WTC11 (cell line): Measurements from ENCODE around the gene NRN1L. TPM values are rescaled to one million over a fixed set of nuclear protein-coding genes. Genes with fewer than 3 reads are reported as not detected.
A peak's percentile ranks its signal among the peaks of the same experiment; 100 is the strongest.

Experiments
- ATAC-seq: fragments of 200-7000 bp; cut with Tn5 transposase; 2 replicates; pipeline ENCODE4 v1.10.0; 2021; ENCODE audit warnings: mild to moderate bottlenecking, moderate library complexity
- CTCF ChIA-PET: fragments of 300-600 bp; sonication (Branson Sonifier 250); formaldehyde crosslinking; loops from one replicate; lab custom pipeline; 2021; ENCODE audit warnings: antibody characterized with exemption; lab: Charles Lee
- POLR2A ChIA-PET: fragments of 350-600 bp; sonication (Branson Sonifier 250); formaldehyde crosslinking; loops from one replicate; lab custom pipeline; 2021; ENCODE audit warnings: antibody characterized with exemption; lab: Charles Lee
- DNase-seq: peaks from one replicate; pipeline ENCODE4 v3.0.0; 2021; ENCODE audit warnings: low spot score
- H3K27ac Mint-ChIP-seq: 2 replicates; pipeline ENCODE4 v1.8.0; 2021; ENCODE audit warnings: mixed read lengths
- H3K27me3 Mint-ChIP-seq: 2 replicates; pipeline ENCODE4 v1.8.0; 2021; ENCODE audit warnings: low read depth, mild to moderate bottlenecking, moderate library complexity, mixed read lengths
- H3K36me3 Mint-ChIP-seq: 2 replicates; pipeline ENCODE4 v1.8.0; 2021; ENCODE audit warnings: mixed read lengths
- H3K4me1 Mint-ChIP-seq: 2 replicates; pipeline ENCODE4 v1.8.0; 2022; ENCODE audit warnings: mixed read lengths
- H3K4me3 Mint-ChIP-seq: 2 replicates; pipeline ENCODE4 v1.8.0; 2021; ENCODE audit warnings: mild to moderate bottlenecking, moderate library complexity, mixed read lengths
- H3K9me3 Mint-ChIP-seq: 2 replicates; pipeline ENCODE4 v1.8.0; 2021; ENCODE audit warnings: mixed read lengths
- FOXP1 ChIP-seq: sonication (generic); formaldehyde crosslinking; IDR thresholded peaks from 2 replicates; pipeline ENCODE4 v1.8.0; 2022; ENCODE audit warnings: missing genetic modification reagents, mild to moderate bottlenecking, moderate library complexity, borderline replicate concordance
- MYBL2 ChIP-seq: sonication (generic); formaldehyde crosslinking; IDR thresholded peaks from 2 replicates; pipeline ENCODE4 v1.8.1; 2023; ENCODE audit warnings: mild to moderate bottlenecking, moderate library complexity, missing genetic modification reagents
- OVOL2 ChIP-seq: fragments of 250-450 bp; sonication (Bioruptor Pico); IDR thresholded peaks from 2 replicates; pipeline ENCODE4 v1.9.0; 2021; ENCODE audit warnings: mild to moderate bottlenecking, borderline replicate concordance
- RELA ChIP-seq: sonication (generic); formaldehyde crosslinking; IDR thresholded peaks from 2 replicates; pipeline ENCODE4 v1.8.1; 2022; ENCODE audit warnings: missing genetic modification reagents, mild to moderate bottlenecking, borderline replicate concordance
- TEAD4 ChIP-seq: sonication (generic); formaldehyde crosslinking; IDR thresholded peaks from 2 replicates; pipeline ENCODE4 v1.8.0; 2022; ENCODE audit warnings: mild to moderate bottlenecking, missing genetic modification reagents
- ZNF263 ChIP-seq: sonication (generic); formaldehyde crosslinking; IDR thresholded peaks from 2 replicates; pipeline ENCODE4 v1.8.1; 2022; ENCODE audit warnings: low read depth, mild to moderate bottlenecking, moderate library complexity, missing genetic modification reagents
- total RNA-seq: library from RNA; stranded (reverse); gene quantifications from 3 replicates; pipeline ENCODE4 v1.2.3, GENCODE V29; 2021
- TF ChIP-seq, protein P1 (sequence below): sonication (generic); formaldehyde crosslinking; IDR thresholded peaks from 2 replicates; pipeline ENCODE4 v1.8.0; 2023; ENCODE audit warnings: missing genetic modification reagents, mild to moderate bottlenecking, borderline replicate concordance
- TF ChIP-seq, protein P2 (sequence below): sonication (generic); formaldehyde crosslinking; IDR thresholded peaks from 2 replicates; pipeline ENCODE4 v1.8.1; 2023; ENCODE audit warnings: mild to moderate bottlenecking, missing genetic modification reagents
- TF ChIP-seq, protein P3 (sequence below): sonication (generic); formaldehyde crosslinking; IDR thresholded peaks from 2 replicates; pipeline ENCODE4 v1.8.0; 2023; ENCODE audit warnings: mild to moderate bottlenecking, missing genetic modification reagents
- TF ChIP-seq, protein P4 (sequence below): sonication (generic); formaldehyde crosslinking; IDR thresholded peaks from 2 replicates; pipeline ENCODE4 v1.8.1; 2023; ENCODE audit warnings: mild to moderate bottlenecking, missing genetic modification reagents, moderate library complexity
- TF ChIP-seq, protein P5 (sequence below): sonication (generic); formaldehyde crosslinking; IDR thresholded peaks from 2 replicates; pipeline ENCODE4 v1.8.0; 2022; ENCODE audit warnings: missing genetic modification reagents

Gene NRN1L
- total RNA-seq, 1 experiment from 2014 or later = 12.4 TPM

DNA sequence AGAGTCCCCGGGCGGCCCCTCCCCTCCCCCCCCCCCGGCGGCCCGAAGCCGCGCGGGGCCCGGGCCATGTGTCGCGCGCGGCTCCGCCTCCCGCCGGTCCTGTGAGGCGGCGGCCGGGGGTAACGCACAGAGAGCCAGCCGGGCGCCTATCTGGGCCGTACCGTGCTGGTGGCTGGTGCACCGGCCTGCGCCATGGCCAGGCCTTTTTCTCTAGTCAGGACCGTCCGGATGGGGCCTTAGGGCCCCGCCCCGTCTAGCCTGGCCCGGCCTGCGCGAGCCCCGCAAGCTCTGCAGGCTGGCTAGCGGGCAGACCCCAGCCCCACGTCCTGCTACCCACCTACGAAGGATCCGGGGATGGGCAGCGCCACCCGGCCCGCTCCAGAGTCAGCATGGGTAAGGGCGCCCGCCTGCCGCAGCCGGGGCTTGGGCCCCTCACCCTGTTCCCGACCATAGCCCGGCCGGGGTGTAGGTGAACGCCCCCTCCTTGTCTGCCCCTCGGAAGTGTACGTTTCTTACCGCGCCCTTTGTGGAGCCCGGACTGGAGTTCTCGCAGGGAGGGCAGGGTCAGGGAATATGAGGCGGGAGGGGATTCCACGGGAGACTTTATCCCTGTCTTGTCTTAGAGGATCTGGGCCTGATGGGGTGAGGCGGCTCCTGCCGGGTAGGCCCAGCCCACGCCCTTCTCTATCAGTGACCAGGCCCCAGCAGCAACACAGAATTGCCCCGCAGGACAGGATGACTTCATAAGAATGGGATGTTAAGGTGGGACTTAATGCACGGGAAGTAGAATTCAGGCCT lies 37.4 kb upstream of the NRN1L start, which contains the start of gene CENPT:
Gene CENPT, minus strand, starts transcription at position 630 of the 798 bp plus-strand sequence. CDS start 13,834 bp downstream, outside the sequence.
- TF ChIP-seq TEAD4 (peak; percentile 39; the same call in 1 of the 2 replicates), MYBL2 (CRISPR knock-in tag) (0 out of 2 replicates have a peak, but pooled peaks have one; percentile 34), RELA (0 out of 2 replicates have a peak, but pooled peaks have one; percentile 2), ZNF263 (0 out of 2 replicates have a peak, but pooled peaks have one; percentile 11), OVOL2 (no peak), FOXP1 (CRISPR knock-in tag) (0 out of 2 replicates have a peak, but pooled peaks have one; percentile 46)
- TF ChIP-seq, protein P1, sequence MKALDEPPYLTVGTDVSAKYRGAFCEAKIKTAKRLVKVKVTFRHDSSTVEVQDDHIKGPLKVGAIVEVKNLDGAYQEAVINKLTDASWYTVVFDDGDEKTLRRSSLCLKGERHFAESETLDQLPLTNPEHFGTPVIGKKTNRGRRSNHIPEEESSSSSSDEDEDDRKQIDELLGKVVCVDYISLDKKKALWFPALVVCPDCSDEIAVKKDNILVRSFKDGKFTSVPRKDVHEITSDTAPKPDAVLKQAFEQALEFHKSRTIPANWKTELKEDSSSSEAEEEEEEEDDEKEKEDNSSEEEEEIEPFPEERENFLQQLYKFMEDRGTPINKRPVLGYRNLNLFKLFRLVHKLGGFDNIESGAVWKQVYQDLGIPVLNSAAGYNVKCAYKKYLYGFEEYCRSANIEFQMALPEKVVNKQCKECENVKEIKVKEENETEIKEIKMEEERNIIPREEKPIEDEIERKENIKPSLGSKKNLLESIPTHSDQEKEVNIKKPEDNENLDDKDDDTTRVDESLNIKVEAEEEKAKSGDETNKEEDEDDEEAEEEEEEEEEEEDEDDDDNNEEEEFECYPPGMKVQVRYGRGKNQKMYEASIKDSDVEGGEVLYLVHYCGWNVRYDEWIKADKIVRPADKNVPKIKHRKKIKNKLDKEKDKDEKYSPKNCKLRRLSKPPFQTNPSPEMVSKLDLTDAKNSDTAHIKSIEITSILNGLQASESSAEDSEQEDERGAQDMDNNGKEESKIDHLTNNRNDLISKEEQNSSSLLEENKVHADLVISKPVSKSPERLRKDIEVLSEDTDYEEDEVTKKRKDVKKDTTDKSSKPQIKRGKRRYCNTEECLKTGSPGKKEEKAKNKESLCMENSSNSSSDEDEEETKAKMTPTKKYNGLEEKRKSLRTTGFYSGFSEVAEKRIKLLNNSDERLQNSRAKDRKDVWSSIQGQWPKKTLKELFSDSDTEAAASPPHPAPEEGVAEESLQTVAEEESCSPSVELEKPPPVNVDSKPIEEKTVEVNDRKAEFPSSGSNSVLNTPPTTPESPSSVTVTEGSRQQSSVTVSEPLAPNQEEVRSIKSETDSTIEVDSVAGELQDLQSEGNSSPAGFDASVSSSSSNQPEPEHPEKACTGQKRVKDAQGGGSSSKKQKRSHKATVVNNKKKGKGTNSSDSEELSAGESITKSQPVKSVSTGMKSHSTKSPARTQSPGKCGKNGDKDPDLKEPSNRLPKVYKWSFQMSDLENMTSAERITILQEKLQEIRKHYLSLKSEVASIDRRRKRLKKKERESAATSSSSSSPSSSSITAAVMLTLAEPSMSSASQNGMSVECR (CRISPR knock-in tag) = no peak
- TF ChIP-seq, protein P2, sequence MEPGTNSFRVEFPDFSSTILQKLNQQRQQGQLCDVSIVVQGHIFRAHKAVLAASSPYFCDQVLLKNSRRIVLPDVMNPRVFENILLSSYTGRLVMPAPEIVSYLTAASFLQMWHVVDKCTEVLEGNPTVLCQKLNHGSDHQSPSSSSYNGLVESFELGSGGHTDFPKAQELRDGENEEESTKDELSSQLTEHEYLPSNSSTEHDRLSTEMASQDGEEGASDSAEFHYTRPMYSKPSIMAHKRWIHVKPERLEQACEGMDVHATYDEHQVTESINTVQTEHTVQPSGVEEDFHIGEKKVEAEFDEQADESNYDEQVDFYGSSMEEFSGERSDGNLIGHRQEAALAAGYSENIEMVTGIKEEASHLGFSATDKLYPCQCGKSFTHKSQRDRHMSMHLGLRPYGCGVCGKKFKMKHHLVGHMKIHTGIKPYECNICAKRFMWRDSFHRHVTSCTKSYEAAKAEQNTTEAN (CRISPR knock-in tag) = 0 out of 2 replicates have a peak, but pooled peaks have one; percentile 50
- TF ChIP-seq, protein P3, sequence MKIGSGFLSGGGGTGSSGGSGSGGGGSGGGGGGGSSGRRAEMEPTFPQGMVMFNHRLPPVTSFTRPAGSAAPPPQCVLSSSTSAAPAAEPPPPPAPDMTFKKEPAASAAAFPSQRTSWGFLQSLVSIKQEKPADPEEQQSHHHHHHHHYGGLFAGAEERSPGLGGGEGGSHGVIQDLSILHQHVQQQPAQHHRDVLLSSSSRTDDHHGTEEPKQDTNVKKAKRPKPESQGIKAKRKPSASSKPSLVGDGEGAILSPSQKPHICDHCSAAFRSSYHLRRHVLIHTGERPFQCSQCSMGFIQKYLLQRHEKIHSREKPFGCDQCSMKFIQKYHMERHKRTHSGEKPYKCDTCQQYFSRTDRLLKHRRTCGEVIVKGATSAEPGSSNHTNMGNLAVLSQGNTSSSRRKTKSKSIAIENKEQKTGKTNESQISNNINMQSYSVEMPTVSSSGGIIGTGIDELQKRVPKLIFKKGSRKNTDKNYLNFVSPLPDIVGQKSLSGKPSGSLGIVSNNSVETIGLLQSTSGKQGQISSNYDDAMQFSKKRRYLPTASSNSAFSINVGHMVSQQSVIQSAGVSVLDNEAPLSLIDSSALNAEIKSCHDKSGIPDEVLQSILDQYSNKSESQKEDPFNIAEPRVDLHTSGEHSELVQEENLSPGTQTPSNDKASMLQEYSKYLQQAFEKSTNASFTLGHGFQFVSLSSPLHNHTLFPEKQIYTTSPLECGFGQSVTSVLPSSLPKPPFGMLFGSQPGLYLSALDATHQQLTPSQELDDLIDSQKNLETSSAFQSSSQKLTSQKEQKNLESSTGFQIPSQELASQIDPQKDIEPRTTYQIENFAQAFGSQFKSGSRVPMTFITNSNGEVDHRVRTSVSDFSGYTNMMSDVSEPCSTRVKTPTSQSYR (CRISPR knock-in tag) = no peak; the same call in 1 of the 2 replicates
- Mint-ChIP-seq H3K4me3 (peak within 1 kb of the TSS; percentile 92), H3K4me1 (peaks cover 43% of the 10 kb centered on the region), H3K27me3 (no peaks in the 10 kb centered on the region), H3K9me3 (no peaks in the 10 kb centered on the region), H3K27ac (peak within 1 kb of the TSS; percentile 93), H3K36me3 (peaks cover 11% of the 10 kb centered on the region)
- ChIA-PET POLR2A (interaction anchor here (1.4 kb wide), 1 partner anchor 14 kb away, joined by 9 read pairs; no protein-coding TSS in a partner anchor), CTCF (interaction anchor here (0.5 to 4.4 kb wide), 7 partner anchors 18 to 179 kb away, joined by 3 to 58 read pairs (median 12); partner anchors contain the start of gene NRN1L)
- DNase-seq (no peak), ATAC-seq (peak; percentile 4)

DNA sequence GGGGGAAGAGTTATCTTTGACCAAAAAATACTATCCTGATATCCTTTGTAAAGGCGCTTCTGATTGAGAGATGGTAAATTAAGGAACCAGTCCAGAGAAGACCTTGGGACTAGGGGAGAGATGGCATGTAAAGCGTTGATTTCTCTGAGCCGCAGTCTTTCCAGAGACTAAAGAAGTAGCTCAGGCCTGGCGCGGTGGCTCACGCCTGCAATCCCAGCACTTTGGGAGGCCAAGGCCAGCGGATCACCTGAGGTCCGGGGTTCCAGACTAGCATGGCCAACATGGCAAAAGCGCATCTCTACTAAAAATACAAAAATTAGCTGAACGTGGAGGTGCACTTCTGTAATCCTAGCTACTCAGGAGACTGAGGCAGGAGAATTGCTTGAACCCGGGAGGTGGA lies 36.6 kb upstream of the NRN1L start:
- peaks cover 11% of the 10 kb centered on the region for H3K36me3 Mint-ChIP-seq
- peaks cover 41% of the 10 kb centered on the region for H3K4me1 Mint-ChIP-seq
- H3K4me3 Mint-ChIP-seq = peak overlapping the region; percentile 92
- peak overlapping the region; percentile 93; the same call in 1 of the 2 replicates for H3K27ac Mint-ChIP-seq
- CTCF ChIA-PET = interaction anchor here (1.0 to 2.1 kb wide), 4 partner anchors 17 to 180 kb away, joined by 3 to 14 read pairs (median 4); no protein-coding TSS in a partner anchor
- POLR2A ChIA-PET = no interaction called here
- H3K27me3 Mint-ChIP-seq = no peaks in the 10 kb centered on the region
- ATAC-seq = no peak
- no peak for DNase-seq
- TF ChIP-seq, protein P4, sequence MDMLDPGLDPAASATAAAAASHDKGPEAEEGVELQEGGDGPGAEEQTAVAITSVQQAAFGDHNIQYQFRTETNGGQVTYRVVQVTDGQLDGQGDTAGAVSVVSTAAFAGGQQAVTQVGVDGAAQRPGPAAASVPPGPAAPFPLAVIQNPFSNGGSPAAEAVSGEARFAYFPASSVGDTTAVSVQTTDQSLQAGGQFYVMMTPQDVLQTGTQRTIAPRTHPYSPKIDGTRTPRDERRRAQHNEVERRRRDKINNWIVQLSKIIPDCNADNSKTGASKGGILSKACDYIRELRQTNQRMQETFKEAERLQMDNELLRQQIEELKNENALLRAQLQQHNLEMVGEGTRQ (CRISPR knock-in tag) = no peak
- TF ChIP-seq, protein P5, sequence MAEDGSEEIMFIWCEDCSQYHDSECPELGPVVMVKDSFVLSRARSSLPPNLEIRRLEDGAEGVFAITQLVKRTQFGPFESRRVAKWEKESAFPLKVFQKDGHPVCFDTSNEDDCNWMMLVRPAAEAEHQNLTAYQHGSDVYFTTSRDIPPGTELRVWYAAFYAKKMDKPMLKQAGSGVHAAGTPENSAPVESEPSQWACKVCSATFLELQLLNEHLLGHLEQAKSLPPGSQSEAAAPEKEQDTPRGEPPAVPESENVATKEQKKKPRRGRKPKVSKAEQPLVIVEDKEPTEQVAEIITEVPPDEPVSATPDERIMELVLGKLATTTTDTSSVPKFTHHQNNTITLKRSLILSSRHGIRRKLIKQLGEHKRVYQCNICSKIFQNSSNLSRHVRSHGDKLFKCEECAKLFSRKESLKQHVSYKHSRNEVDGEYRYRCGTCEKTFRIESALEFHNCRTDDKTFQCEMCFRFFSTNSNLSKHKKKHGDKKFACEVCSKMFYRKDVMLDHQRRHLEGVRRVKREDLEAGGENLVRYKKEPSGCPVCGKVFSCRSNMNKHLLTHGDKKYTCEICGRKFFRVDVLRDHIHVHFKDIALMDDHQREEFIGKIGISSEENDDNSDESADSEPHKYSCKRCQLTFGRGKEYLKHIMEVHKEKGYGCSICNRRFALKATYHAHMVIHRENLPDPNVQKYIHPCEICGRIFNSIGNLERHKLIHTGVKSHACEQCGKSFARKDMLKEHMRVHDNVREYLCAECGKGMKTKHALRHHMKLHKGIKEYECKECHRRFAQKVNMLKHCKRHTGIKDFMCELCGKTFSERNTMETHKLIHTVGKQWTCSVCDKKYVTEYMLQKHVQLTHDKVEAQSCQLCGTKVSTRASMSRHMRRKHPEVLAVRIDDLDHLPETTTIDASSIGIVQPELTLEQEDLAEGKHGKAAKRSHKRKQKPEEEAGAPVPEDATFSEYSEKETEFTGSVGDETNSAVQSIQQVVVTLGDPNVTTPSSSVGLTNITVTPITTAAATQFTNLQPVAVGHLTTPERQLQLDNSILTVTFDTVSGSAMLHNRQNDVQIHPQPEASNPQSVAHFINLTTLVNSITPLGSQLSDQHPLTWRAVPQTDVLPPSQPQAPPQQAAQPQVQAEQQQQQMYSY (CRISPR knock-in tag) = no peak
- TF ChIP-seq, protein P1 (CRISPR knock-in tag) = no peak
- no peaks in the 10 kb centered on the region for H3K9me3 Mint-ChIP-seq
